HepG2 (cell line): ENCODE results near the gene CD7. TPM values are rescaled to one million over a fixed set of nuclear protein-coding genes. Genes with fewer than 3 reads are reported as not detected.

Source experiments
- AGO1 ChIP-seq: fragments of 200-400 bp; formaldehyde crosslinking; IDR thresholded peaks from 2 replicates; pipeline ENCODE4 v1.6.1; 2017; ENCODE audit warnings: mild to moderate bottlenecking, low read depth, low read length, moderate library complexity; ENCODE audit not compliant: poor library complexity, severe bottlenecking
- CHCHD3 ChIP-seq: sonication (generic); formaldehyde crosslinking; IDR thresholded peaks from 2 replicates; pipeline ENCODE4 v1.8.0; 2022; ENCODE audit warnings: mild to moderate bottlenecking, missing genetic modification reagents, moderate library complexity
- DPF2 ChIP-seq: sonication (generic); formaldehyde crosslinking; IDR thresholded peaks from 2 replicates; pipeline ENCODE4 v1.4.0; 2020; ENCODE audit warnings: mild to moderate bottlenecking, low read depth, missing genetic modification reagents, borderline replicate concordance
- HNRNPL ChIP-seq: fragments of 200-400 bp; formaldehyde crosslinking; IDR thresholded peaks from 2 replicates; pipeline ENCODE4 v1.6.1; 2017; ENCODE audit warnings: mild to moderate bottlenecking, low read depth, low read length
- NFKB2 ChIP-seq: sonication (generic); formaldehyde crosslinking; IDR thresholded peaks from 2 replicates; pipeline ENCODE4 v1.4.0; 2020; ENCODE audit warnings: missing genetic modification reagents, borderline replicate concordance
- RBM39 ChIP-seq: fragments of 200-400 bp; formaldehyde crosslinking; IDR thresholded peaks from one replicate; pipeline ENCODE4 v1.6.1; 2018; ENCODE audit warnings: antibody characterized with exemption, mild to moderate bottlenecking, low read depth, low read length; ENCODE audit not compliant: poor library complexity, severe bottlenecking
- REXO4 ChIP-seq: sonication (generic); formaldehyde crosslinking; IDR thresholded peaks from 2 replicates; pipeline ENCODE4 v1.8.0; 2022; ENCODE audit warnings: missing genetic modification reagents, mild to moderate bottlenecking, borderline replicate concordance
- TSC22D2 ChIP-seq: sonication (generic); formaldehyde crosslinking; IDR thresholded peaks from 2 replicates; pipeline ENCODE4 v1.5.1; 2020; ENCODE audit warnings: missing genetic modification reagents, mild to moderate bottlenecking, borderline replicate concordance
- ZBTB7A ChIP-seq: sonication (generic); formaldehyde crosslinking; IDR thresholded peaks from 2 replicates; pipeline ENCODE4 v1.8.0; 2022; ENCODE audit warnings: mild to moderate bottlenecking, missing genetic modification reagents
- ZFP36L1 ChIP-seq: sonication (generic); formaldehyde crosslinking; IDR thresholded peaks from 2 replicates; pipeline ENCODE4 v1.8.0; 2022; ENCODE audit warnings: mild to moderate bottlenecking, missing genetic modification reagents, moderate library complexity
- polyA plus RNA-seq, 8 experiments: library from polyadenylated mRNA; depleted of rRNA in 3 of 8; stranded (reverse) in 7 of 8; unstranded in 1 of 8; fragments of >200 nt; fragmentation: Illumina TruSeq in 4 of 8; extraction: Trizol in 4 of 8; gene quantifications; 2 replicates each; pipeline versions ENCODE4 v1.2.1 to v1.2.3, GENCODE V29; 2011 to 2016; ENCODE audit warnings: low read depth in 4 of 8, missing spikeins in 1 of 8, mixed read lengths in 1 of 8; ENCODE audit not compliant: insufficient read depth in 1 of 8
- total RNA-seq, 5 experiments: library from RNA; depleted of rRNA; stranded (reverse); fragments of >200 nt; fragmentation: Illumina TruSeq; extraction: Trizol; gene quantifications; 2 replicates each; pipeline ENCODE4 v1.2.3, GENCODE V29; 2016; ENCODE audit warnings: low read depth in 1 of 5
- TF ChIP-seq, protein P1 (sequence below): sonication (generic); formaldehyde crosslinking; IDR thresholded peaks from 2 replicates; pipeline ENCODE4 v1.5.1; 2020; ENCODE audit warnings: missing genetic modification reagents, mild to moderate bottlenecking, borderline replicate concordance
- TF ChIP-seq, protein P2 (sequence below): sonication (generic); formaldehyde crosslinking; IDR thresholded peaks from 2 replicates; pipeline ENCODE4 v1.4.0; 2020; ENCODE audit warnings: missing genetic modification reagents

Gene CD7
- total and polyA plus RNA-seq, 2 of the 13 experiments (the other 11 are each of a cell fraction or from before 2014, with no cell fraction given) = 67.6 to 76.4 TPM

- TF ChIP-seq ZFP36L1 (CRISPR knock-in tag) (no peak), REXO4 (CRISPR knock-in tag) (no peak), ZBTB7A (CRISPR knock-in tag) (no peak), CHCHD3 (CRISPR knock-in tag) (no peak), TSC22D2 (no peak), AGO1 (peak; percentile 4), DPF2 (CRISPR knock-in tag) (no peak), HNRNPL (peak; percentile 87), RBM39 (no peak), NFKB2 (CRISPR knock-in tag) (no peak)
- TF ChIP-seq, protein P1, sequence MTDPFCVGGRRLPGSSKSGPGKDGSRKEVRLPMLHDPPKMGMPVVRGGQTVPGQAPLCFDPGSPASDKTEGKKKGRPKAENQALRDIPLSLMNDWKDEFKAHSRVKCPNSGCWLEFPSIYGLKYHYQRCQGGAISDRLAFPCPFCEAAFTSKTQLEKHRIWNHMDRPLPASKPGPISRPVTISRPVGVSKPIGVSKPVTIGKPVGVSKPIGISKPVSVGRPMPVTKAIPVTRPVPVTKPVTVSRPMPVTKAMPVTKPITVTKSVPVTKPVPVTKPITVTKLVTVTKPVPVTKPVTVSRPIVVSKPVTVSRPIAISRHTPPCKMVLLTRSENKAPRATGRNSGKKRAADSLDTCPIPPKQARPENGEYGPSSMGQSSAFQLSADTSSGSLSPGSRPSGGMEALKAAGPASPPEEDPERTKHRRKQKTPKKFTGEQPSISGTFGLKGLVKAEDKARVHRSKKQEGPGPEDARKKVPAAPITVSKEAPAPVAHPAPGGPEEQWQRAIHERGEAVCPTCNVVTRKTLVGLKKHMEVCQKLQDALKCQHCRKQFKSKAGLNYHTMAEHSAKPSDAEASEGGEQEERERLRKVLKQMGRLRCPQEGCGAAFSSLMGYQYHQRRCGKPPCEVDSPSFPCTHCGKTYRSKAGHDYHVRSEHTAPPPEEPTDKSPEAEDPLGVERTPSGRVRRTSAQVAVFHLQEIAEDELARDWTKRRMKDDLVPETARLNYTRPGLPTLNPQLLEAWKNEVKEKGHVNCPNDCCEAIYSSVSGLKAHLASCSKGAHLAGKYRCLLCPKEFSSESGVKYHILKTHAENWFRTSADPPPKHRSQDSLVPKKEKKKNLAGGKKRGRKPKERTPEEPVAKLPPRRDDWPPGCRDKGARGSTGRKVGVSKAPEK (CRISPR knock-in tag) = no peak
- TF ChIP-seq, protein P2, sequence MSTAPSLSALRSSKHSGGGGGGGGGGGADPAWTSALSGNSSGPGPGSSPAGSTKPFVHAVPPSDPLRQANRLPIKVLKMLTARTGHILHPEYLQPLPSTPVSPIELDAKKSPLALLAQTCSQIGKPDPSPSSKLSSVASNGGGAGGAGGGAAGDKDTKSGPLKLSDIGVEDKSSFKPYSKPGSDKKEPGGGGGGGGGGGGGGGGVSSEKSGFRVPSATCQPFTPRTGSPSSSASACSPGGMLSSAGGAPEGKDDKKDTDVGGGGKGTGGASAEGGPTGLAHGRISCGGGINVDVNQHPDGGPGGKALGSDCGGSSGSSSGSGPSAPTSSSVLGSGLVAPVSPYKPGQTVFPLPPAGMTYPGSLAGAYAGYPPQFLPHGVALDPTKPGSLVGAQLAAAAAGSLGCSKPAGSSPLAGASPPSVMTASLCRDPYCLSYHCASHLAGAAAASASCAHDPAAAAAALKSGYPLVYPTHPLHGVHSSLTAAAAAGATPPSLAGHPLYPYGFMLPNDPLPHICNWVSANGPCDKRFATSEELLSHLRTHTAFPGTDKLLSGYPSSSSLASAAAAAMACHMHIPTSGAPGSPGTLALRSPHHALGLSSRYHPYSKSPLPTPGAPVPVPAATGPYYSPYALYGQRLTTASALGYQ (CRISPR knock-in tag) = no peak
Observed at GRCh38 chr17:82324566-82325285, 7.3 kb upstream of the CD7 start (continued).
